Memory B cell (primary cell): Measurements from ENCODE around the gene DLST.

Experiments
- ATAC-seq: fragments of 150-1000 bp; cut with Tn5 transposase; 2 replicates; pipeline ENCODE4 v1.10.0; 2021; ENCODE audit warnings: low read depth, mild to moderate bottlenecking, moderate library complexity
- DNase-seq, 2 donors: peaks; one replicate each; pipeline ENCODE4 v3.0.0; 2022; ENCODE audit warnings: low spot score in 2 of 2
- H3K27ac Mint-ChIP-seq: one replicate; pipeline ENCODE4 v1.8.0; 2022; ENCODE audit warnings: mild to moderate bottlenecking, moderate library complexity, mixed read lengths
- H3K27me3 Mint-ChIP-seq: one replicate; pipeline ENCODE4 v1.8.0; 2022; ENCODE audit warnings: mixed read lengths
- H3K36me3 Mint-ChIP-seq: one replicate; pipeline ENCODE4 v1.8.0; 2022; ENCODE audit warnings: mild to moderate bottlenecking, mixed read lengths
- H3K4me1 Mint-ChIP-seq: one replicate; pipeline ENCODE4 v1.8.0; 2022; ENCODE audit warnings: mixed read lengths
- H3K4me3 Mint-ChIP-seq: one replicate; pipeline ENCODE4 v1.8.0; 2022; ENCODE audit warnings: mild to moderate bottlenecking, moderate library complexity, mixed read lengths
- H3K9me3 Mint-ChIP-seq: one replicate; pipeline ENCODE4 v1.8.0; 2022; ENCODE audit warnings: mixed read lengths

Gene DLST

DNA sequence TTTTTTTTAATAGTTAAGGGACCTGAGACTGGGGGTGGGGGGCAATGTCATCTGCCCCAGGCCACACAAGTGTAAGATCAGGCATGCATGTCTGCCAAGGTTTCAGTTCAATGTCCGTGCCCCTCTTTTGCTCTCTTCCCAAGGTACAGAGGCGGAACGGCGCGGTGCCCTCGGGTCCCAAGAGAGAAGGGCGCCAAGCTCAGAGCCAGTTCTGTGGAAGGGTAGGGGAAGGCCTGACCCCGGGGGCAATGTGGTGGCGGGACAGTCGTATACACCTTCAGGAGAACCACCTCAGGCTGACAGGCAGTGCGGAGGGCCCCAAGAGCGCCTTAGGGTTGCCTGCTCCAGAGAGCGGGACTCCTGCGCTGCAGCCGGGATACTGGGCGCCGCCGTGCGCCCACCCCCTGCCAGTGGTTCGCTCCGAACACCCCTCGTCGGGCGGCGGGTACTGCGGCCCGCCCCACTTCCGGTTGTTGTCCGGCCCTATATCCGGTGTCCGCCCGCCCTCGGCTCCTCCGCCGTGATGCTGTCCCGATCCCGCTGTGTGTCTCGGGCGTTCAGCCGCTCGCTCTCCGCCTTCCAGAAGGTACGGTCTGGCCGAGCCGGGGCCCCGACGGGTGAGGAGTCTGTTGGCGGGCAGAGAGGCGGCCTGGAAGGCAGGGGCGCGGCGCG, at the start of gene DLST:
Gene DLST, plus strand, starts transcription at position 486 of the 672 bp plus-strand sequence. Its CDS starts 38 bp downstream, at position 524.
- H3K36me3 Mint-ChIP-seq, result peaks cover 12% of the 10 kb centered on the region
- peaks cover 45% of the 10 kb centered on the region for H3K4me1 Mint-ChIP-seq
- H3K27me3 Mint-ChIP-seq, result no peaks in the 10 kb centered on the region
- peak within 1 kb of the TSS; percentile 99 for H3K27ac Mint-ChIP-seq
- ATAC-seq (peak; percentile 86), DNase-seq (peak; percentile 84 to 93)
- H3K4me3 Mint-ChIP-seq, result peak within 1 kb of the TSS; percentile 100
- no peaks in the 10 kb centered on the region for H3K9me3 Mint-ChIP-seq

DNA sequence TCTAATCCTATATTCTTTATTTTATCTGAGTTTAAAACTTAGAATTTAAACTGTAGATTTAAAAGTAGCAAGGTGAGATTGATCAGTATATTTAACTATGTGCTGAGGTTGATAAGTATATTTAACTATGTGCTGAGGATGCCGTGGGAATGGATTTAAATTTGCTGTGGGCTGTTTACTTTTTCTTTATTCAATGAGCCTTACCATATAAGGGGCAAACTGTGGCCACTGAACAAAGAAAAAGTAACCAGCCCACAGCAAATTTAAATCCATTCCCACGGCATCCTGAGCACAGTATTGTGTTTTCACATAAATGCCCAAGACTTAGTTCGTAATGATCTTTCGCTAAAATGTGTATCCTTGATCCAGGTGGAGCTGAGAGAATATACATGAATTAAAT, 48.9 kb upstream of the DLST start:
- Mint-ChIP-seq H3K4me3 (no peak overlapping the region), H3K9me3 (no peaks in the 10 kb centered on the region), H3K36me3 (peaks cover 15% of the 10 kb centered on the region), H3K27me3 (no peaks in the 10 kb centered on the region), H3K27ac (no peak overlapping the region), H3K4me1 (peaks cover 25% of the 10 kb centered on the region)
- DNase-seq (no peak), ATAC-seq (no peak)

DNA sequence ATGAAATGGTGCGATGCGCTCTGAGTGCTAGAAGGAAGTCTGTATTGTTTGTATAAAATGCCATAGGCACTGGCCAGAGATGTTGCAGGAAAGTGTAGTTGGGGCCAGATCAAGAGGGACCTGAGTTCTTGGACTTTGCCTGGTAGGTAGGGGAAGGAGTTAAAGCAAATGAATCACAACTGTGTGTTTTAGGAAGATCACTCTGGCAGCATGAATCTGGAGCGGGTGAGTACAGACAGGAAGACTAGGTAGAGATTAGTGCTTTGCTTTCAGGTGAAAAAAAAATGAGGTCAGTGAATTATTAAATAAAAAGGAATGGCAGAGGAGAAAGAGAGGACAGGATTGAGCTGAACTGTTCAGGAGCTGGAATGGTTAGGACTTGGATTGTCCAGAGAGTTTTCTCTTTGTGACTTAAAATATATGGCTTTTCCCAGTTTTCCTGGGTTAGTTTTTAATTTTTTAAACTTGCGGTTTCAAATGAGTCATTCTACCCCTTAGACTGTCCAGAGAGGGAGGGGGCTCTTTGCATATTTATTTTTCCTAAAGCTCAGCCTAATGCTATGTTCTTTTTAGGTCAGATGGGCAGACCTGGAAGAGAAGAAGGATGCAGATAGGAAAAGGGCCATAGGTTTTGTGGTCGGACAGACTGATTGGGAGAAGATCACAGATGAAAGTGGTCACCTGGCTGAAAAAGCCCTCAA, 46.9 kb upstream of the DLST start:
- no peaks in the 10 kb centered on the region for H3K27me3 Mint-ChIP-seq
- no peak overlapping the region for H3K4me3 Mint-ChIP-seq
- no peak for DNase-seq
- H3K9me3 Mint-ChIP-seq, result no peaks in the 10 kb centered on the region
- H3K27ac Mint-ChIP-seq, result peak overlapping the region; percentile 49
- peaks cover 28% of the 10 kb centered on the region for H3K4me1 Mint-ChIP-seq
- ATAC-seq, result no peak
- H3K36me3 Mint-ChIP-seq, result peaks cover 6% of the 10 kb centered on the region

DNA sequence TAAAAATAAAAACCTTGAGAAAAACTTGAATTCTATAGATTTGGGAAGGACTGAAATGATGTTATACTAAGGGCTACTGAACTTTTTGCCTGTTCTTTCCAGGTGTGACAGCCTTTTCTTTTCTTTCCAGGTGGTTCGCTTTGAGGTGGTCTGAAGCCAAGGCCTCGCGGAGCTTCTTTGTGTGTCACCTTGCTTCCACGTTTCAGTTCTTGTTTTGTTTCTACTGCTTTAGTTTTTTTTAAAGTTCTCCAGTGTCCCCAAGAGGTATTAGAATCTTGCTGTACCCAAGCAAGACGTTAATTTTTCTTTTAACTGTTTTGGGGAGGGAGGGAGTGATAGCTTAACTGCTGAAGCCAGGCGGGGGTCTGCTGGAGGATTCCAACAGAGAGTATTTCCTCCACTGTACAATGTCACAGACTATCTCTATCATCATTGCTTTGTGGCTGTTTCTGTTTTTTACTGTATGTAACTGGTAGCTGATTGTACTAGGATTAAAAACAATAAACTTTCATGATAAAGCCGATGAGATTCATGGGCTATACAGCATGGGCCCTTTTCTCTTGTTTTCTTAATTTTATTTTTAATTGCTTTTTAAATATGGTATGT, 46.0 kb upstream of the DLST start:
- Mint-ChIP-seq H3K36me3 (no peaks in the 10 kb centered on the region), H3K4me3 (peak overlapping the region; percentile 30), H3K4me1 (peaks cover 36% of the 10 kb centered on the region), H3K27me3 (no peaks in the 10 kb centered on the region), H3K27ac (peak overlapping the region; percentile 49), H3K9me3 (no peaks in the 10 kb centered on the region)
- DNase-seq (peak in 1 of 2 donors; percentile 15), ATAC-seq (peak; percentile 80)

DNA sequence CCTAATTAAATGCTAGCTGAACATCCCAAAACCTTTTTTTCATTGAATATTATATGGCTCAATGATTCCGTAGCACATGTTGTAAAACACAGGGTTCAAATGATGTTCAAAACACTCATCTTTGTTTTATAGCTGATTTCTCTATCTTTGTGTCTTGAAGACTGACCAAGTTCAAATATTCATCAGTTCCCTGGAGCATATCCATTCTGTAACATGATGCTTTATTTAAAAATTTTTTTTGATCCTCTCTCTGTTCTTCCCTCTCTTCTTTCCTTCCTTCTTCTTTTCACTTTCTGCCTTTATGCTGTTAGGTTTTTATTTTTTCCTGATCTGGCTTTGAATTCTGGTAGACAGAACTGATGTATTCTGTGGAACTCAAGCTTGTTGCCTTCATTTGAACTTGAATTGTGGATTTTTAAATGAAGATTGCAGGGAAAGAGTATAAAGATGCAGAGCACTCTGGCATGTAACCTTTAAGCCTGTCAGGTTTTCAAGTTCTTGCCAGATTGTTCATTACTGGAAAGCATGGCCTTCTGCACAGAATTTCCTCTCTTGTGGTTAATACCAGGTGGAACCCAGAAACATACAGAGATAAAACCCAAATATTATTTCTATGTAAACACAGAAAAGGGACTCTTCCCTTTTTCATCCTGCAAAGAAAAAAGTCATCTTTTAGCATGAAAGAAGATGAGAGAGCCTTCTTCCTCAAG, 45.3 kb upstream of the DLST start:
- Mint-ChIP-seq H3K36me3 (no peaks in the 10 kb centered on the region), H3K27me3 (no peaks in the 10 kb centered on the region), H3K4me3 (peak overlapping the region; percentile 65), H3K27ac (peak overlapping the region; percentile 87), H3K4me1 (peaks cover 41% of the 10 kb centered on the region), H3K9me3 (no peaks in the 10 kb centered on the region)
- DNase-seq (no peak), ATAC-seq (peak; percentile 16)

DNA sequence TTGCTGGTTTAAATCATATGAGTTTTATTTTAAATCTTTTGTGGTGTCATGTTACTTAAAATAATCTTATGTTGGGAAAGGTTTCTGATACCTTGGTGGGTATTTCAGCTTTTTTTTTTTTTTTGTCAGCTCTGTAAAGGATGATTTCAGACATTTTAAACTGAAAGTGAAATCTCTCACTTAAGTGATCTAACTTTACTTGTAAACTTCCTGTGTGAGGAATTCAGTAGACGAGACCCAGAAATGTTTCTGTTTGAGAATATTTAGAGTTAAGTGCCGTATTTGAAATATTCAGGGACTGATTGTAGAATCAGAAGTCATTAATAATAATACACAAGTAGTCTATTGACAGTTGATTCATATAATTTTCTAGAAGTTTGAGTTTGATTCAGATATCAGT, 43.5 kb upstream of the DLST start:
- peaks cover 49% of the 10 kb centered on the region for H3K4me1 Mint-ChIP-seq
- ATAC-seq, result no peak

DNA sequence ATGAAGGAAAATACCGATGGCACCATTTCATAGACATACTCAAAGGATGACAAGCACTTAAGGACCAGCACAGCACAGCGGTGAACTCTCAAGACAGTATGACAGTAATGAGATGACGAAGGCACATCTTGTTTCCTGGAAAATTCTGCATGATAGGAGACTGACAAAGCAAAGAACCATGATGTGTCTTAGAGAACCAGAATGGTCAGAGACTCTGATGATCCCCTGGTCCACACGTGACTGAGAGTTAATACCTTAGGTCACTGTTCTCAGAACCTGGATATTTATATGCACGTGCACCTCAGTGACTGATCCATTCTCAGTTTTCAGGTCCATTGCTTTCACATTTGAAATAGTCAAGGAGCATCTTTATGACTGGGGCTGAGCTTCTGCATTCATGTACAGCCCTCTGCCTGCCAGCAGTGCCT, 41.1 kb upstream of the DLST start:
- Mint-ChIP-seq H3K27ac (peak overlapping the region; percentile 87), H3K4me3 (no peak overlapping the region)
- ATAC-seq, result no peak

More for the DNA sequence above, 43.5 kb upstream of the DLST start:
- peak overlapping the region; percentile 65 for H3K4me3 Mint-ChIP-seq
- H3K27ac Mint-ChIP-seq, result peak overlapping the region; percentile 89
- DNase-seq, result no peak
- no peaks in the 10 kb centered on the region for H3K36me3 Mint-ChIP-seq
- no peaks in the 10 kb centered on the region for H3K27me3 Mint-ChIP-seq
- no peaks in the 10 kb centered on the region for H3K9me3 Mint-ChIP-seq

DNA sequence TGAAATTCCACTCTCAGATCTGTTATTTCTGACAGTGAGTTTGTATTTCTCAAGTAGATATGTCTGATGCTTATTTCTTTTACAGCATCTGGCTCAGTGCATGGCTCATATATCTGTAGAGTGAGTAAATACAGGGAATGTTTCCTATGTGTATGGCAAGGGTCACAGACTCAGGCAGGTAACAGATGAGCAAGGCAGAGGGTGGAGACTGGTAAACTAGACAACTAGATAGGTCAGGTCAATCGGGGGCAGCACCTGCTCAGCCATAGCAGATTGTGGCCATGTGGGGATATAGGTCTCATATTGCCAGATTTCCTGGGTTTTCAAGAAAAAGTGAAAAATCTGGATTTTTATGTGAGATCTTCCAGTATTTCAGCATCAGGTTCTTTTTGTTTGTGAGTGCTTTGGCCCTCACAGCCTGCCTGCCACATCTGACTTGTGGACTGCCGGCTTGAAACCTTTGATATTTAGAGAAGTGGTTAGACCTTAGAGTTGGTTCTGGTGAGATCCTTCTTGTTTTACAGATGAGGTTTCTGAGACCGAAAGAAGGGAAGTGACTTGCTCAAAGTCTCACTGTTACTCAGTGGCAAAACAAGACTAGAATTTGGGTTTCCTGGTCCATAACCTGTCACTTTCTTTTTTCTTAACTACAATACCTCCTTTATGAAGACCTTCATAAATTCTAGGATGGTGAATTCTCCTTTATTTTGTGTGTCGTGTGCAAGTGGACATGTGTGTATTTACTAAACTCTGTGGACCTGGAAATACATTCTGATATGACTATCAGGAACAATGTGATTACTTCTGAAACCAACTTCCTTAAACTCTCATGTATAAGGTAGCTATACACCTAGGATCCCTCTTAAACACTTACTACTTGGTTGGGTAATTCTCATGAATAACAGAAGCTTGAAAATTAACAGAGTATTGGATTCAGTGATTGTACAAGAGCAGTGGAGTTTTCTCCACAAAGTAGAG, 40.2 kb upstream of the DLST start:
- Mint-ChIP-seq H3K27me3 (no peaks in the 10 kb centered on the region), H3K4me3 (peak overlapping the region; percentile 56)
- ATAC-seq, result peak; percentile 94

More for the DNA sequence above, 41.1 kb upstream of the DLST start:
- Mint-ChIP-seq H3K9me3 (no peaks in the 10 kb centered on the region), H3K4me1 (peaks cover 39% of the 10 kb centered on the region), H3K27me3 (no peaks in the 10 kb centered on the region), H3K36me3 (no peaks in the 10 kb centered on the region)
- no peak for DNase-seq

DNA sequence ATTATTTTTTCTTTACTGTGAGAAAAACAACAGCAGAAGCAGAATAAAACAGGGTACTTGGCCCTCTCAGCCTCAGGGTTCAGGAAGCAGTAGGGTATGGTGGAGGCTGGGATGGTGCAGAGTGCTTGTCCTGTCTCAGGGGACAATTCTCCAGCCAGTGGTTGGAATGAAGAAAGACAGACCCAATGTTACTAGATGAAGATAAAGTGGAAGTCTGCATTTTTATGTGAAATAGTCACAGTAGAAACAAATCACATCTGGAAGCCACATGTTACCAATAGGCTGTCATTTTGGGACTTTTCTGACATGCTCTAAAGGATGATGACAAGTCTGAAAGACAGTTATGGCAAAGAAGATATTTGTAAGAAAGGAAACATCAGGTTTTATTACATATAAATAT, 38.1 kb upstream of the DLST start:
- DNase-seq (no peak), ATAC-seq (no peak)
- Mint-ChIP-seq H3K27me3 (no peaks in the 10 kb centered on the region), H3K9me3 (no peaks in the 10 kb centered on the region), H3K4me1 (peaks cover 24% of the 10 kb centered on the region), H3K4me3 (no peak overlapping the region), H3K36me3 (no peaks in the 10 kb centered on the region), H3K27ac (peak overlapping the region; percentile 89)

More for the DNA sequence above, 40.2 kb upstream of the DLST start:
- Mint-ChIP-seq H3K27ac (peak overlapping the region; percentile 87), H3K4me1 (peaks cover 32% of the 10 kb centered on the region), H3K36me3 (no peaks in the 10 kb centered on the region), H3K9me3 (no peaks in the 10 kb centered on the region)
- DNase-seq, result peak in 1 of 2 donors; percentile 52

DNA sequence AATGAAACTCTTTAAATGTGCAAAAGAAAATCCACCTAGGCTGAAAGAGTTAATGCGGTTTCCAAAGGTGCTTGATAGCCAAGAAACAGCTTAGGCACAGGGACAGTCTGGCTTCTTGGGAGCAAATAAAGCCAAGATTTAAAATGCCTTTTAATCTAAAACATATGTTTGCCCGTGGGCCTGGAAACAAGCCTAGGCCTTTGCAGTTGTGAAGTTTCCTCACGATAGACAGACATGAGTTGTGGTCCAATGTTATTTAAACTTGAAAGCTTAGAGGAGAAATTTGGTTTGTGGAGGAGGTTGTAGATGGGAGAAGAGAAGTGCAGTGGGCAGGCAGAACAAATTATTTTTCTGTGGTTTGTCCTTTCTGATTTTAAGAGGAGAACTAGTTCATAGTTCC, 35.5 kb upstream of the DLST start:
- Mint-ChIP-seq H3K4me1 (peaks cover 14% of the 10 kb centered on the region), H3K9me3 (no peaks in the 10 kb centered on the region), H3K4me3 (no peak overlapping the region), H3K27me3 (no peaks in the 10 kb centered on the region), H3K27ac (no peak overlapping the region), H3K36me3 (no peaks in the 10 kb centered on the region)
- no peak for ATAC-seq
- no peak for DNase-seq

DNA sequence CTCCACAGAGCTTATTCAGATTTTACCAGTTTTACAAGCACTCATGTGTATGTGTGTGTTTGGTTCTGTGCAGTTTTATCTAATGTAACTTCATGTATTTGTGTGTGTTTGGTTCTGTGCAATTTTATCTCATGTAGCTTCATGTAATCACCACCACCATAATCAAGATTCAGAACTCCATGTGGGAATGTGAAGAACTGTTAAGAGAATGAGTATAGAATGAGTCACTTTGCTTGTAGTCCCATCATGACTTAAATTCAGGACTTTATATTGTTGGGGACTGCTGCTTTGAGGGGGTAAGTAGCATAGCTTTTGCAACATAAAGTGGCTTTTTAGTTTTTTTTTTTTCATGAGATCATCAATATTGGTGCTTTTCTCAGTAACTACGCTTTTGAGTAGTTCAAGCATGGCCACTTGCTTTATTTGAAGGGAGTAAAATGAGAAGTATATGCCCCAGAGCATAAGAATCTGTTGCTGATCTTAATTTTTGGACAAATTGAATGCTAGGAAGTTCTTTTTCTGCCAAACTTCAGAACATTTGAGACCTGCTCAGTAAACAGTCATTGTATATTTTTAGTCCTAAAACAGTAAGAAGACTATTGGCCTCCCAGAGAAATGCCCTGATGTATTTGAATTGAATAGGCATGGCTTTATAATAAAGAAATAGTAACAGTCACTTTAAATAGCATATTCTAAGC, 34.6 kb upstream of the DLST start:
- Mint-ChIP-seq H3K27ac (no peak overlapping the region), H3K36me3 (no peaks in the 10 kb centered on the region), H3K9me3 (no peaks in the 10 kb centered on the region), H3K27me3 (no peaks in the 10 kb centered on the region), H3K4me3 (no peak overlapping the region), H3K4me1 (peaks cover 6% of the 10 kb centered on the region)
- ATAC-seq (no peak), DNase-seq (no peak)

DNA sequence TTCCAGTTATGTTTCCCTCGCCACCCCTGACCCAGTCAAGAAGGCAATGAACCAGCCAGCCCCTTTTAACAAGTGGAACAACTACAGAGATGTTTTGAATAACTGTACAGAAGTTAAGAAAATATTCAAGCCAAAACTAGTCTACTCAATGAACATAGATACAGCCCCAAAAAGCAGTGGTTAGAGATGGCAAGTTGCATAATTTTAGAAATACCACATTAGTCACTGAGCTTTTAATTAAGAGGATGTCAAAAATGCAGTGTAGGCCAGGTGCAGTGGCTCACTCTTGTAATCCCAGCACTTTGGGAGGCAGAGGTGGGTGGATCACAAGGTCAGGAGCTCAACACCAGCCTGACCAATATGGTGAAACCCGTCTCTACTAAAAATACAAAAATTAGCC, 32.9 kb upstream of the DLST start:
- no peak for ATAC-seq
- Mint-ChIP-seq H3K9me3 (no peaks in the 10 kb centered on the region), H3K36me3 (no peaks in the 10 kb centered on the region), H3K27me3 (no peaks in the 10 kb centered on the region), H3K4me3 (no peak overlapping the region), H3K27ac (no peak overlapping the region), H3K4me1 (peaks cover 10% of the 10 kb centered on the region)
- DNase-seq, result no peak
